IPS DF 6.9 (cell line): ENCODE data around the gene LAMA5.

Experiments used
- DNase-seq: peaks from one replicate; pipeline ENCODE4 v3.0.0-alpha.2; 2013; ENCODE audit warnings: low read depth, low spot score
- H3K27ac ChIP-seq: one replicate; pipeline ENCODE4 v1.5.1; 2013; ENCODE audit warnings: low read length, control low read depth
- H3K27me3 ChIP-seq: 2 replicates; pipeline ENCODE4 v1.6.1; 2013; ENCODE audit warnings: mild to moderate bottlenecking, low read length; ENCODE audit not compliant: control insufficient read depth, insufficient read depth
- H3K36me3 ChIP-seq: 2 replicates; pipeline ENCODE4 v1.6.1; 2013; ENCODE audit warnings: low read length; ENCODE audit not compliant: control insufficient read depth, insufficient read depth
- H3K4me1 ChIP-seq: 2 replicates; pipeline ENCODE4 v1.6.1; 2013; ENCODE audit warnings: low read length; ENCODE audit not compliant: control insufficient read depth, insufficient read depth
- H3K4me3 ChIP-seq: 2 replicates; pipeline ENCODE4 v1.5.1; 2013; ENCODE audit warnings: mild to moderate bottlenecking, low read length
- H3K9me3 ChIP-seq: 2 replicates; pipeline ENCODE4 v1.6.1; 2013; ENCODE audit warnings: low read length, inconsistent platforms; ENCODE audit not compliant: control insufficient read depth, insufficient read depth
- WGBS: extraction: QIAGEN DNeasy Blood & Tissue Kit; methylation state at CpG from one replicate; pipeline ENCODE4 v1.1.7; 2013; ENCODE audit warnings: mixed read lengths, missing lambda C conversion rate; ENCODE audit not compliant: insufficient read length, insufficient coverage; 5-methylcytosine and 5-hydroxymethylcytosine counted together

LAMA5 gene

DNA sequence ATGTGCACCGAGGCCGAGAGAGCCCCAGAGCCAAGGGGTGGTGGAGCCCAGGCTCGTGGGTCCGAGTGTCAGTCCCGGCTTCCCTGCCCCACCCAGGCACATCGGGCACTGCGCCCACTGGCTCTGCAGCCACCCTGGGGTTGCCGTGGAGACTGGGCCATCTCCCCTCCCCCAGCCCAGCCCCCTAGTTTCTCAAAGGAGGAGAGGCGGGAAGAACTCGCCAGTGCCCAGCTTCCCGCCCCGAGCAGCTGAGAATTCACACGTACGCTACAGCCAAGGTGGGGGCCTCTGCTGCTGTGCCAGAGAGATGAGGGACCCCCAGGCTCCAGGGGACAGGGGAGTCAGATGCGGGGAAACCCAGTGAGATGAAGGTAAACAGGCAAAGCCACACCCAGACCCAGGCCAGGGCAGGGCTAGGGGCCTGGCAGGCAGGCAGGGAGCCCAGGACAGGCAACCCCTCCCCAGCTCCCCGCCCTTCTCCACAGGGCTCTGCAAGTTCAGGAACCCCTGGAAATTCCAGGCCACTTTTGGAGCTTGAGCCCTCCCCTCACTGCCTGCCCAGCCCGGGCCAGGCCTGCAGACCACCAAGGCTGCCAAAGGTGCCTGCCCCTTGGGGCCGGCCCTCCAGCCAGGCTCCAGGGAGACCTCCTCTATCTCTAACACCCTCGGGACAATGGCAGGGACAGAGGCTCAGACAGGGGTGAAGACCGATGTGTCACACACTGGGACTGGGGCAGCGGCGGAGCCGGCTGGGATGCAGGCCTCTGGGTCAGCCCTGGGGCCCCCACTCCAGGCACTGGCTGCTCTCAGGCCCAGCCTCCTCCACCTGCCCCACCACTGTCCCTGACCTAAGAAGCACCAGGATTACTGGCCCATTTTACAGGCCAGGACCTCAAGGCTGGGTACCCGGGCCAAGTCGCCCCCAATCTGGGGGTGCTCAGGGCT lies 6.0 kb downstream of the LAMA5 start:
- no CpG with 5 or more reads among the region's 25 CpGs for WGBS
- no peak for DNase-seq
- Histone ChIP-seq H3K4me1 (peaks cover 35% of the 10 kb centered on the region), H3K9me3 (no peaks in the 10 kb centered on the region), H3K36me3 (peaks cover 6% of the 10 kb centered on the region; the same call in 1 of the 2 replicates), H3K4me3 (no peak overlapping the region), H3K27me3 (no peaks in the 10 kb centered on the region), H3K27ac (no peak overlapping the region)

GRCh38 chr20:62359491-62360121 lies 7.5 kb downstream of the LAMA5 start:
- DNase-seq: no peak
- H3K4me3 ChIP-seq: no peak overlapping the region
- H3K27me3 ChIP-seq: no peaks in the 10 kb centered on the region
- no peaks in the 10 kb centered on the region for H3K9me3 ChIP-seq
- WGBS: no CpG with 5 or more reads among the region's 25 CpGs
- peaks cover 40% of the 10 kb centered on the region for H3K4me1 ChIP-seq
- H3K27ac ChIP-seq: no peak overlapping the region
- H3K36me3 ChIP-seq: peaks cover 6% of the 10 kb centered on the region; the same call in 1 of the 2 replicates

GRCh38 chr20:62359043-62359490 lies 8.0 kb downstream of the LAMA5 start:
- WGBS: no CpG with 5 or more reads among the region's 16 CpGs
- H3K4me3 ChIP-seq: no peak overlapping the region

GRCh38 chr20:62358171-62359042 lies 8.7 kb downstream of the LAMA5 start:
- H3K4me3 ChIP-seq: no peak overlapping the region
- no peaks in the 10 kb centered on the region for H3K9me3 ChIP-seq
- peaks cover 34% of the 10 kb centered on the region for H3K4me1 ChIP-seq
- H3K27me3 ChIP-seq: no peaks in the 10 kb centered on the region
- H3K36me3 ChIP-seq: peaks cover 9% of the 10 kb centered on the region; the same call in 1 of the 2 replicates
- no peak overlapping the region for H3K27ac ChIP-seq
- DNase-seq: no peak
- no CpG with 5 or more reads among the region's 24 CpGs for WGBS

More at GRCh38 chr20:62359043-62359490, 8.0 kb downstream of the LAMA5 start:
- Histone ChIP-seq H3K9me3 (no peaks in the 10 kb centered on the region), H3K27ac (no peak overlapping the region), H3K27me3 (no peaks in the 10 kb centered on the region), H3K4me1 (peaks cover 40% of the 10 kb centered on the region), H3K36me3 (peaks cover 6% of the 10 kb centered on the region; the same call in 1 of the 2 replicates)
- DNase-seq: no peak

GRCh38 chr20:62357681-62358080 lies 9.4 kb downstream of the LAMA5 start:
- H3K27me3 ChIP-seq: no peaks in the 10 kb centered on the region
- no peak overlapping the region for H3K27ac ChIP-seq
- DNase-seq: no peak
- H3K36me3 ChIP-seq: peaks cover 13% of the 10 kb centered on the region
- H3K4me3 ChIP-seq: no peak overlapping the region
- no peaks in the 10 kb centered on the region for H3K9me3 ChIP-seq
- no CpG with 5 or more reads among the region's 7 CpGs for WGBS
- H3K4me1 ChIP-seq: peaks cover 34% of the 10 kb centered on the region

- no CpG with 5 or more reads among the region's 25 CpGs for WGBS
- peaks cover 16% of the 10 kb centered on the region for H3K36me3 ChIP-seq
- peaks cover 30% of the 10 kb centered on the region for H3K4me1 ChIP-seq
- H3K9me3 ChIP-seq: no peaks in the 10 kb centered on the region
- H3K27ac ChIP-seq: no peak overlapping the region
- H3K4me3 ChIP-seq: no peak overlapping the region
- H3K27me3 ChIP-seq: no peaks in the 10 kb centered on the region
- DNase-seq: no peak
Observed at GRCh38 chr20:62357187-62357667, 9.9 kb downstream of the LAMA5 start.

DNA sequence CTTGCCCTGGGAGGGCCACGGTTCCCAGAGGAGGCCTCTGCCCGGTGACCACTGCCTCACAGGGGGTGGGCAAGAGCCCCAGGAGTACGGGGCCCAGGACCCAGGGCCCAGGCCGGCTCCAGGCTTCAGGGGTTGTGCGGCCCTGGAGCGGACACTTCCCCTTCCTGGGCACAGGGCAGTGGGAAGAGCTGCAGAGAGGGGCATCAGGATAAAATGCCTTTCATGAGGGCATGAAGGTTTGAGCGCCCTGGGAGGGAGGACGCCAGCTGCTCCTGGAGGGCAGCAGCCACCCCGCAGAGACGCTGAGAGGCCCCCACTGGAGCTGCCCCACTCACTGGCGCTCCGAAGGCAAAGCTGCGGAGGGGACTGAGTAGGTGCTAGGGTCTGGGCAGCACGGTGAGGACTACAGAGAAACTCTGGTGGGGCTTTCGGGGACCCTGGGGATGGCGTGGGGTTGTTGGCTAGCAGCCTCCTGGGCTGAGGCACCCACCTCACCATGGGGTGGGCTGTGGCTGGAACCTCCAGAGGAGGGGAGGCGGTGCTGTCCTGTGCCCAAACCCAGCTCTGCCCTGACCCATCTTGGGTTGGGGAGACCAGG lies 10.4 kb downstream of the LAMA5 start:
- H3K4me1 ChIP-seq: peaks cover 27% of the 10 kb centered on the region
- no peaks in the 10 kb centered on the region for H3K27me3 ChIP-seq
- H3K9me3 ChIP-seq: no peaks in the 10 kb centered on the region
- no peak for DNase-seq
- H3K27ac ChIP-seq: no peak overlapping the region
- WGBS: no CpG with 5 or more reads among the region's 17 CpGs
- H3K36me3 ChIP-seq: peaks cover 19% of the 10 kb centered on the region
- H3K4me3 ChIP-seq: no peak overlapping the region

- H3K9me3 ChIP-seq: no peaks in the 10 kb centered on the region
- H3K4me1 ChIP-seq: peaks cover 22% of the 10 kb centered on the region
- peaks cover 26% of the 10 kb centered on the region for H3K36me3 ChIP-seq
- DNase-seq: no peak
- H3K27me3 ChIP-seq: no peaks in the 10 kb centered on the region
- H3K27ac ChIP-seq: no peak overlapping the region
- no peak overlapping the region for H3K4me3 ChIP-seq
- WGBS: no CpG with 5 or more reads among the region's 29 CpGs
Observed at GRCh38 chr20:62355878-62356588, 11.1 kb downstream of the LAMA5 start.

DNA sequence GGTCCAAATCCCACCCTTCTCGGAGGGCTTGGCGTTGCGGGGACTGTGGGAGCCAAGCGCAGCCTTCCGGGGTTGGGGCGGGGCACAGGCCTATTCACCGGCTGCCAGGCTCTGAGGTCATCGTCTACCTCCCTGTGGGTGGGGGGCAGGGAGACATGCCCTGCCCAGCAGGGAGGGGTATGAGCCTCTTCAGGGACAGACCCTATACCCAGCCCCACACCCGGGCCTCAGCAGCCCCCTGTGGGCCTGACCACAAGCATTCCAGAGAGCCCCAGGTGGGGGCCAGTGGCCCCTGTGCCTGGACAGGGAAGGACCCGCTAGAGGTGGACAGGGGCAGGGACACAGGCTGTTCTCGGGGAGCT lies 11.6 kb downstream of the LAMA5 start:
- H3K4me1 ChIP-seq: peaks cover 18% of the 10 kb centered on the region
- no CpG with 5 or more reads among the region's 11 CpGs for WGBS
- no peak overlapping the region for H3K27ac ChIP-seq

More for the DNA sequence above, 11.6 kb downstream of the LAMA5 start:
- Histone ChIP-seq H3K27me3 (no peaks in the 10 kb centered on the region), H3K36me3 (peaks cover 31% of the 10 kb centered on the region), H3K9me3 (no peaks in the 10 kb centered on the region), H3K4me3 (no peak overlapping the region)
- DNase-seq: no peak
